Liver (tissue), 9 donors: Measurements from ENCODE around the gene GRK3. TPM values are rescaled to one million over a fixed set of nuclear protein-coding genes. Genes with fewer than 3 reads are reported as not detected.

Source experiments
- DNase-seq: peaks from one replicate; pipeline ENCODE4 v3.0.0-alpha.2; 2017; ENCODE audit warnings: low spot score
- H3K27ac ChIP-seq, 2 donors: one replicate each; pipeline ENCODE4 v1.7.0; 2013; ENCODE audit warnings: inconsistent platforms in 2 of 2, low read length in 2 of 2, control low read depth in 1 of 2, low read depth in 1 of 2, mild to moderate bottlenecking in 1 of 2
- H3K27me3 ChIP-seq, 4 donors: one replicate each; pipeline versions ENCODE4 v1.6.1 to v1.7.0; 2013; ENCODE audit warnings: low read length in 3 of 4, inconsistent platforms in 1 of 4, mild to moderate bottlenecking in 1 of 4, moderate library complexity in 1 of 4; ENCODE audit not compliant: control insufficient read depth in 4 of 4, insufficient read depth in 4 of 4
- H3K36me3 ChIP-seq, 4 donors: one replicate each; pipeline versions ENCODE4 v1.6.1 to v1.7.0; 2013; ENCODE audit warnings: low read length in 3 of 4, mild to moderate bottlenecking in 3 of 4, low read depth in 1 of 4, moderate library complexity in 1 of 4; ENCODE audit not compliant: control insufficient read depth in 4 of 4, insufficient read depth in 3 of 4
- H3K4me1 ChIP-seq, 4 donors: one replicate each; pipeline versions ENCODE4 v1.6.1 to v1.7.0; 2013; ENCODE audit warnings: low read length in 3 of 4, mild to moderate bottlenecking in 3 of 4, moderate library complexity in 1 of 4; ENCODE audit not compliant: control insufficient read depth in 4 of 4, insufficient read depth in 4 of 4
- H3K4me3 ChIP-seq, 3 donors: one replicate each; pipeline versions ENCODE4 v1.6.1 to v1.7.0; 2013; ENCODE audit warnings: low read length in 3 of 3, control low read depth in 1 of 3, low read depth in 1 of 3, mild to moderate bottlenecking in 1 of 3
- H3K9ac ChIP-seq, 2 donors: one replicate each; pipeline ENCODE4 v1.7.0; 2013; ENCODE audit warnings: low read length in 2 of 2, mild to moderate bottlenecking in 2 of 2, moderate library complexity in 2 of 2, control low read depth in 1 of 2, low read depth in 1 of 2
- H3K9me3 ChIP-seq, 4 donors: one replicate each; pipeline versions ENCODE4 v1.6.1 to v1.7.0; 2013; ENCODE audit warnings: low read length in 3 of 4; ENCODE audit not compliant: control insufficient read depth in 4 of 4
- EGR1 ChIP-seq, 2 donors: IDR thresholded peaks; 2 replicates each; pipeline ENCODE4 v1.6.1; 2016 to 2018; ENCODE audit warnings: antibody characterized with exemption in 2 of 2, low read depth in 2 of 2
- FOXA1 ChIP-seq: IDR thresholded peaks from 2 replicates; pipeline ENCODE4 v1.6.1; 2016; ENCODE audit warnings: antibody characterized with exemption
- FOXA2 ChIP-seq: IDR thresholded peaks from 2 replicates; pipeline ENCODE4 v1.6.1; 2016; ENCODE audit warnings: antibody characterized with exemption
- GABPA ChIP-seq, 2 donors: IDR thresholded peaks in 1 of 2; conservative IDR thresholded peaks in 1 of 2; 2 replicates each; pipeline ENCODE4 v1.6.1; 2016; ENCODE audit warnings: antibody characterized with exemption in 2 of 2, mild to moderate bottlenecking in 1 of 2, moderate library complexity in 1 of 2
- HNF4A ChIP-seq, 2 donors: conservative IDR thresholded peaks; 2 replicates each; pipeline ENCODE4 v1.6.1; 2016; ENCODE audit warnings: antibody characterized with exemption in 2 of 2, mild to moderate bottlenecking in 2 of 2
- HNF4G ChIP-seq: IDR thresholded peaks from 2 replicates; pipeline ENCODE4 v1.6.1; 2016; ENCODE audit warnings: antibody characterized with exemption
- JUND ChIP-seq, 2 donors: IDR thresholded peaks; 2 replicates each; pipeline ENCODE4 v1.6.1; 2016; ENCODE audit warnings: antibody characterized with exemption in 2 of 2
- NR2F2 ChIP-seq: IDR thresholded peaks from 2 replicates; pipeline ENCODE4 v1.6.1; 2016; ENCODE audit warnings: antibody characterized with exemption
- RAD21 ChIP-seq, 2 donors: IDR thresholded peaks; 2 replicates each; pipeline ENCODE4 v1.6.1; 2016; ENCODE audit warnings: antibody characterized with exemption in 2 of 2, mild to moderate bottlenecking in 2 of 2
- RXRA ChIP-seq, 2 donors: IDR thresholded peaks; 2 replicates each; pipeline ENCODE4 v1.6.1; 2017 to 2018; ENCODE audit warnings: antibody characterized with exemption in 2 of 2, mild to moderate bottlenecking in 1 of 2
- SP1 ChIP-seq: IDR thresholded peaks from 2 replicates; pipeline ENCODE4 v1.6.1; 2018; ENCODE audit warnings: antibody characterized with exemption, mild to moderate bottlenecking
- TAF1 ChIP-seq: conservative IDR thresholded peaks from 2 replicates; pipeline ENCODE4 v1.6.1; 2016; ENCODE audit warnings: antibody characterized with exemption, mild to moderate bottlenecking
- WGBS: extraction: QIAGEN DNeasy Blood & Tissue Kit; methylation state at CpG from one replicate; pipeline ENCODE4 v1.1.7; 2013; 5-methylcytosine and 5-hydroxymethylcytosine counted together
- polyA plus RNA-seq, 2 donors: library from polyadenylated mRNA; stranded (reverse) in 1 of 2; unstranded in 1 of 2; fragments of 200-250 nt in 1 of 2; fragments of >200 nt in 1 of 2; fragmentation: Nextera tagmentation in 1 of 2; extraction: Ambion mirVana in 1 of 2; gene quantifications; one replicate each; pipeline versions ENCODE4 v1.2.1 to v1.2.3, GENCODE V29; 2013 to 2015
- total RNA-seq, 2 donors: library from RNA; depleted of rRNA; stranded (reverse); fragments of >200 nt; gene quantifications; one replicate each; pipeline ENCODE4 v1.2.3, GENCODE V29; 2014
- TF ChIP-seq, protein P1 (sequence below): IDR thresholded peaks from 2 replicates; pipeline ENCODE4 v1.6.1; 2016; ENCODE audit warnings: antibody characterized with exemption
- TF ChIP-seq, protein P2 (sequence below): fragments of 150-350 bp; IDR thresholded peaks from 2 replicates; pipeline ENCODE4 v1.5.1; 2017; ENCODE audit warnings: improper control_type of control experiment, low read depth, low read length; ENCODE audit not compliant: missing input control
- TF ChIP-seq, protein P3 (sequence below): IDR thresholded peaks from 2 replicates; pipeline ENCODE4 v1.6.1; 2016; ENCODE audit warnings: antibody characterized with exemption, mild to moderate bottlenecking
- TF ChIP-seq, protein P4 (sequence below): IDR thresholded peaks from 2 replicates; pipeline ENCODE4 v1.6.1; 2016; ENCODE audit warnings: antibody characterized with exemption
- TF ChIP-seq, protein P5 (sequence below): IDR thresholded peaks from 2 replicates; pipeline ENCODE4 v1.6.1; 2016; ENCODE audit warnings: antibody characterized with exemption
- donor health status: healthy.
- donor health status: healthy.
- donor health status: healthy.
- donor health status: healthy.
- donor health status: healthy.

Gene GRK3
- total and polyA plus RNA-seq, 4 donors, result 0.79 to 6.5 (median 2.4) TPM

DNA sequence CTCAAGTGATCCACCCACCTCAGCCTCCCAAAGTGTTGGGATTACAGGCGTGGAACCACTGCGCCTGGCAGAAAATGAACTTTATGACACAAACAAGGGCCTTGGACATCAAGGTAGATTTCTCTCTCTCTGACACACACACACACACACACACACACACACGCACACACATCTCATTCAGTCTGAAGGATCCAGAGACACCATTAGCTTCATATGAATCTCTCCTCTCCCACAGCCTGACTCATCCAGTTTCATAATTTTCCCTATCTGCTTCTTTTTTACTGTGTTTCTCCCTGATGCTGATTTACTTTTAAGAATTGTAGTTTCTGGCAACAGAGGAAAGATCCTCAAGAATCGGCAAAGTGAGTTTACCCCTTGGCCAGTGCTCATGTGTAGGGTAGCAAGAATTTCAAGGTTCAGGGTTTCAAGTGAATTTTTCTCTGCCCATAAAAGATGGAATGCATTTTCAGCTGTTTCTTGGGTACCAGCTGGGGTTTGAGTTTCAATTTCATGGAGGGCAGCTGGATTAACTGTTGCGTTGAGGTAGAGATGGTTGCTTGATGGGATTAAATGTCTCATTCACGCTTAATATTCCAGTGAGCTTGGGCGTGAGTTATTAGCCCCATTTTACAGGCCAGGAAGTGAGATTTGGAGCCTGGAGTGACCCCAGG is 181.0 kb downstream of the GRK3 start:
- no peak overlapping the region for H3K4me3 ChIP-seq
- no peaks in the 10 kb centered on the region for H3K9me3 ChIP-seq
- WGBS, result 78% methylated on average over 7 of the region's 7 CpGs
- TF ChIP-seq NR2F2, result no peak
- TF ChIP-seq, protein P1, sequence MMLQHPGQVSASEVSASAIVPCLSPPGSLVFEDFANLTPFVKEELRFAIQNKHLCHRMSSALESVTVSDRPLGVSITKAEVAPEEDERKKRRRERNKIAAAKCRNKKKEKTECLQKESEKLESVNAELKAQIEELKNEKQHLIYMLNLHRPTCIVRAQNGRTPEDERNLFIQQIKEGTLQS, result no peak
- TF ChIP-seq FOXA1, result no peak
- TF ChIP-seq RXRA (IDR thresholded peaks at IDR 0.05), result no peak
- TF ChIP-seq JUND (IDR thresholded peaks at IDR 0.05), result no peak
- TF ChIP-seq RAD21 (IDR thresholded peaks at IDR 0.05), result no peak
- TF ChIP-seq, protein P2, sequence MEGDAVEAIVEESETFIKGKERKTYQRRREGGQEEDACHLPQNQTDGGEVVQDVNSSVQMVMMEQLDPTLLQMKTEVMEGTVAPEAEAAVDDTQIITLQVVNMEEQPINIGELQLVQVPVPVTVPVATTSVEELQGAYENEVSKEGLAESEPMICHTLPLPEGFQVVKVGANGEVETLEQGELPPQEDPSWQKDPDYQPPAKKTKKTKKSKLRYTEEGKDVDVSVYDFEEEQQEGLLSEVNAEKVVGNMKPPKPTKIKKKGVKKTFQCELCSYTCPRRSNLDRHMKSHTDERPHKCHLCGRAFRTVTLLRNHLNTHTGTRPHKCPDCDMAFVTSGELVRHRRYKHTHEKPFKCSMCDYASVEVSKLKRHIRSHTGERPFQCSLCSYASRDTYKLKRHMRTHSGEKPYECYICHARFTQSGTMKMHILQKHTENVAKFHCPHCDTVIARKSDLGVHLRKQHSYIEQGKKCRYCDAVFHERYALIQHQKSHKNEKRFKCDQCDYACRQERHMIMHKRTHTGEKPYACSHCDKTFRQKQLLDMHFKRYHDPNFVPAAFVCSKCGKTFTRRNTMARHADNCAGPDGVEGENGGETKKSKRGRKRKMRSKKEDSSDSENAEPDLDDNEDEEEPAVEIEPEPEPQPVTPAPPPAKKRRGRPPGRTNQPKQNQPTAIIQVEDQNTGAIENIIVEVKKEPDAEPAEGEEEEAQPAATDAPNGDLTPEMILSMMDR, result no peak
- no peak for TF ChIP-seq FOXA2
- no peak for TF ChIP-seq EGR1 (IDR thresholded peaks at IDR 0.05; ENCODE audit: low read depth in 2 of 2)
- TF ChIP-seq, protein P3, sequence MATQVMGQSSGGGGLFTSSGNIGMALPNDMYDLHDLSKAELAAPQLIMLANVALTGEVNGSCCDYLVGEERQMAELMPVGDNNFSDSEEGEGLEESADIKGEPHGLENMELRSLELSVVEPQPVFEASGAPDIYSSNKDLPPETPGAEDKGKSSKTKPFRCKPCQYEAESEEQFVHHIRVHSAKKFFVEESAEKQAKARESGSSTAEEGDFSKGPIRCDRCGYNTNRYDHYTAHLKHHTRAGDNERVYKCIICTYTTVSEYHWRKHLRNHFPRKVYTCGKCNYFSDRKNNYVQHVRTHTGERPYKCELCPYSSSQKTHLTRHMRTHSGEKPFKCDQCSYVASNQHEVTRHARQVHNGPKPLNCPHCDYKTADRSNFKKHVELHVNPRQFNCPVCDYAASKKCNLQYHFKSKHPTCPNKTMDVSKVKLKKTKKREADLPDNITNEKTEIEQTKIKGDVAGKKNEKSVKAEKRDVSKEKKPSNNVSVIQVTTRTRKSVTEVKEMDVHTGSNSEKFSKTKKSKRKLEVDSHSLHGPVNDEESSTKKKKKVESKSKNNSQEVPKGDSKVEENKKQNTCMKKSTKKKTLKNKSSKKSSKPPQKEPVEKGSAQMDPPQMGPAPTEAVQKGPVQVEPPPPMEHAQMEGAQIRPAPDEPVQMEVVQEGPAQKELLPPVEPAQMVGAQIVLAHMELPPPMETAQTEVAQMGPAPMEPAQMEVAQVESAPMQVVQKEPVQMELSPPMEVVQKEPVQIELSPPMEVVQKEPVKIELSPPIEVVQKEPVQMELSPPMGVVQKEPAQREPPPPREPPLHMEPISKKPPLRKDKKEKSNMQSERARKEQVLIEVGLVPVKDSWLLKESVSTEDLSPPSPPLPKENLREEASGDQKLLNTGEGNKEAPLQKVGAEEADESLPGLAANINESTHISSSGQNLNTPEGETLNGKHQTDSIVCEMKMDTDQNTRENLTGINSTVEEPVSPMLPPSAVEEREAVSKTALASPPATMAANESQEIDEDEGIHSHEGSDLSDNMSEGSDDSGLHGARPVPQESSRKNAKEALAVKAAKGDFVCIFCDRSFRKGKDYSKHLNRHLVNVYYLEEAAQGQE, result no peak
- no peak for TF ChIP-seq TAF1
- TF ChIP-seq, protein P4, sequence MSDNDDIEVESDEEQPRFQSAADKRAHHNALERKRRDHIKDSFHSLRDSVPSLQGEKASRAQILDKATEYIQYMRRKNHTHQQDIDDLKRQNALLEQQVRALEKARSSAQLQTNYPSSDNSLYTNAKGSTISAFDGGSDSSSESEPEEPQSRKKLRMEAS, result no peak
- TF ChIP-seq SP1, result no peak
- TF ChIP-seq HNF4G, result no peak
- TF ChIP-seq GABPA (IDR thresholded peaks at IDR 0.05 in 1 of 2, conservative IDR thresholded peaks at IDR 0.05 in 1 of 2), result no peak
- H3K4me1 ChIP-seq, result peaks cover 0 to 3% (median 0%) of the 10 kb centered on the region in 4 donors
- no peak overlapping the region for H3K9ac ChIP-seq
- DNase-seq, result no peak
- H3K27me3 ChIP-seq, result no peaks in the 10 kb centered on the region
- no peak overlapping the region for H3K27ac ChIP-seq
- no peaks in the 10 kb centered on the region for H3K36me3 ChIP-seq

DNA sequence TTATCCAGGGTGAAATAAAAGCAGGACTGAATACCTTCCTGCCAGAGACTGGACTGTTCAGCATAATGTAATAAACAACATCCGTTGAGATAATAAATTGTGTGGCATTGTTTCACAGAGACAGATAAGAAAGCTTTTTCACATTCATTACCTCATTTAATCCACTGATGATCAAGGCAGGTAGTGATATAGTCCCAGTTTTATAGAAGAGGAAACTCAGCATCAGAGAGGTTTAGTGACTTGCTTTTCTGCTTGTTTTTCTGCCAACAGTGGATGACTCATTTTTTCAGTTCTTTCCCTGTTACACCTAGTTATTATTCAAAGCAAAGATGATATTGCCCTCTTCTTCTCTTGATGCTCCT is 181.5 kb downstream of the GRK3 start:
- H3K4me3 ChIP-seq, result no peak overlapping the region
- no peaks in the 10 kb centered on the region for H3K27me3 ChIP-seq
- H3K36me3 ChIP-seq, result no peaks in the 10 kb centered on the region
- WGBS, result 28% methylated on average over 1 of the region's 1 CpG
- H3K9me3 ChIP-seq, result no peaks in the 10 kb centered on the region
- H3K4me1 ChIP-seq, result peaks cover 0 to 3% (median 0%) of the 10 kb centered on the region in 4 donors
- no peak overlapping the region for H3K9ac ChIP-seq
- DNase-seq, result no peak
- TF ChIP-seq, protein P5, sequence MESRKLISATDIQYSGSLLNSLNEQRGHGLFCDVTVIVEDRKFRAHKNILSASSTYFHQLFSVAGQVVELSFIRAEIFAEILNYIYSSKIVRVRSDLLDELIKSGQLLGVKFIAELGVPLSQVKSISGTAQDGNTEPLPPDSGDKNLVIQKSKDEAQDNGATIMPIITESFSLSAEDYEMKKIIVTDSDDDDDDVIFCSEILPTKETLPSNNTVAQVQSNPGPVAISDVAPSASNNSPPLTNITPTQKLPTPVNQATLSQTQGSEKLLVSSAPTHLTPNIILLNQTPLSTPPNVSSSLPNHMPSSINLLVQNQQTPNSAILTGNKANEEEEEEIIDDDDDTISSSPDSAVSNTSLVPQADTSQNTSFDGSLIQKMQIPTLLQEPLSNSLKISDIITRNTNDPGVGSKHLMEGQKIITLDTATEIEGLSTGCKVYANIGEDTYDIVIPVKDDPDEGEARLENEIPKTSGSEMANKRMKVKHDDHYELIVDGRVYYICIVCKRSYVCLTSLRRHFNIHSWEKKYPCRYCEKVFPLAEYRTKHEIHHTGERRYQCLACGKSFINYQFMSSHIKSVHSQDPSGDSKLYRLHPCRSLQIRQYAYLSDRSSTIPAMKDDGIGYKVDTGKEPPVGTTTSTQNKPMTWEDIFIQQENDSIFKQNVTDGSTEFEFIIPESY, result no peak
- TF ChIP-seq SP1 (no peak), JUND (IDR thresholded peaks at IDR 0.05) (no peak), EGR1 (IDR thresholded peaks at IDR 0.05; ENCODE audit: low read depth in 2 of 2) (no peak), HNF4A (conservative IDR thresholded peaks at IDR 0.05) (no peak), FOXA2 (no peak)
- TF ChIP-seq, protein P4, result no peak
- TF ChIP-seq, protein P2, result no peak
- TF ChIP-seq, protein P3, result no peak
- H3K27ac ChIP-seq, result no peak overlapping the region
